HG02759 (cell line): ENCODE data around the gene SLC25A34.

Source experiments
- ATAC-seq: cut with Tn5 transposase; IDR thresholded peaks from one replicate; pipeline ENCODE4 v1.9.1; 2021; ENCODE audit warnings: mild to moderate bottlenecking, moderate library complexity; ENCODE audit not compliant: unreplicated experiment

Gene SLC25A34

GRCh38 chr1:15732686-15733081, 3.4 kb upstream of the SLC25A34 start:
- ATAC-seq = no peak

GRCh38 chr1:15733218-15733725, 2.8 kb upstream of the SLC25A34 start:
- no peak for ATAC-seq

GRCh38 chr1:15733726-15734226, 2.3 kb upstream of the SLC25A34 start:
- ATAC-seq = no peak

- ATAC-seq = no peak
These were observed 1.8 kb upstream of the SLC25A34 start for GRCh38 chr1:15734296-15734695.

GRCh38 chr1:15734901-15735300, 1.2 kb upstream of the SLC25A34 start:
- no peak for ATAC-seq

GRCh38 chr1:15735304-15736037, 587 bp upstream of the SLC25A34 start:
- no peak for ATAC-seq

- ATAC-seq = no peak
These were observed 819 bp downstream of the SLC25A34 start for GRCh38 chr1:15736892-15737261.

GRCh38 chr1:15737324-15738319, 1.6 kb downstream of the SLC25A34 start:
- no peak for ATAC-seq

GRCh38 chr1:15738416-15739113, 2.5 kb downstream of the SLC25A34 start:
- no peak for ATAC-seq

GRCh38 chr1:15739259-15739658, 3.2 kb downstream of the SLC25A34 start:
- ATAC-seq = no peak

- no peak for ATAC-seq
These were observed 3.7 kb downstream of the SLC25A34 start for GRCh38 chr1:15739745-15740144.

- ATAC-seq = no peak
These were observed 5.1 kb downstream of the SLC25A34 start for GRCh38 chr1:15740924-15741850.

GRCh38 chr1:15742339-15742801, 6.3 kb downstream of the SLC25A34 start, which contains the start of gene TMEM82:
TMEM82 (plus strand) TSS chr1:15742499; CDS start chr1:15742560, 61 bp downstream.
- no peak for ATAC-seq

GRCh38 chr1:15744122-15744679, 8.1 kb downstream of the SLC25A34 start:
- ATAC-seq = no peak

GRCh38 chr1:15747378-15747777, 11.3 kb downstream of the SLC25A34 start:
- ATAC-seq = no peak

GRCh38 chr1:15748264-15748663, 12.2 kb downstream of the SLC25A34 start:
- no peak for ATAC-seq

- no peak for ATAC-seq
These were observed 12.8 kb downstream of the SLC25A34 start for GRCh38 chr1:15748690-15749398.

GRCh38 chr1:15749399-15750291, 13.6 kb downstream of the SLC25A34 start:
- no peak for ATAC-seq
